ENCODE results near the gene TUT1.
"Not testable (repeated sequence)": the region's sequence is repeated elsewhere in the genome, so short reads cannot be mapped to it uniquely, and the experiment has no call there.

Gene TUT1

DNA sequence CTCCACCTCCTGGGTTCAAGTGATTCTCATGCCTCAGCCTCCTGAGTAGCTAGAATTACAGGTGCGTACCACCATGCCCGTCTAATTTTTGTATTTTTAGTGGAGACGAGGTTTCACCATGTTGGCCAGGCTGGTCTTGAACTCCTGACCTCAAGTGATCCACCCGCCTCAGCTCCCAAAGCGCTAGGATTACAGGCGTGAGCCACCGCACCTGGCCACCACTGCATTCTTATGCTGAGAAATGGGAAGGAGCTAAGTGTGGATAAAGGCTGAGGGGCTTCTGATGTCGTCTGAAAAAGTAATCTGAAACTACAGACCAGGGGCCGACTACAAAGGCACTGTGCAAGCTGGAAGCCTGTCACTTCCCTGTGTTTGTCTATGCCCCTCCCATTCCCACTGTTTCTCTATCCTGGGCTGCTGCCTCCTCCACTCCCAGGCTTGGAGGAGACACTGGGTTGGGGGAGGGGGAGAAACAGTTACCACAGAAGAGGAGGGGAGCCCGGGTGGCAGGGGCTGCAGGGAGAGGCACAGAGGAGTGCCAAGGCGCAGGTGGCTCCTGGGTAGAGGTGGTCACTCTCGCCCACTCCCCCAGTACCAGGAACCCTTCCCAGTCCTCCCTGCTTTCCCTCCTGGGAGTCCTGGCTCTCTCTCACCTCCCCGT lies 13.3 kb upstream of the TUT1 start:
- DNase-seq (ENCODE audit: low read depth, low spot score) = no peak

DNA sequence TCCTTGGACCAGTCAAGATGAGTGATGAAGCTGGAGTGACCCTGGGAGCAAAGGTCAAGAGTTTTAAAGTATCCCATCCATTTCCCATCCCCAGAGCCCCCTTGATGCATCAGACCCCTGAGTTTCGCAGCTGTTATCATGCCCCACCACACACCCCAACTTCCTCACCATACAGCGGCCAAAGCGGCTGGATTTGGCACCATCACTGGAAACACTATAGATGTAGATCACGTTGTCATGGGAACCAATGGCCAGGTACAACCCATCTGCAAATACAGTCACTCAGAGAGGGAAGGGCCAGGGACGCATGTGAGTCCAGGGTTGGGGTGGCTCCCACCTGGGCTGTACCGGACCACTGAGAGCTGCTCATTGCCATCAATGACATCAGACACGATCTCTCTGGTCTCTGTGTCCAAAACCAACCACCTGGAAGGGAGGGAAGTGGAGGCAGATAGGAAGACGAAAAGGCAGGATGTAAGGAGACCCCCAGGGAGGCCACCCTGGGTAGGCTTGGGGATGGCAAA lies 12.5 kb upstream of the TUT1 start:
- no peak for DNase-seq (ENCODE audit: low read depth, low spot score)

DNA sequence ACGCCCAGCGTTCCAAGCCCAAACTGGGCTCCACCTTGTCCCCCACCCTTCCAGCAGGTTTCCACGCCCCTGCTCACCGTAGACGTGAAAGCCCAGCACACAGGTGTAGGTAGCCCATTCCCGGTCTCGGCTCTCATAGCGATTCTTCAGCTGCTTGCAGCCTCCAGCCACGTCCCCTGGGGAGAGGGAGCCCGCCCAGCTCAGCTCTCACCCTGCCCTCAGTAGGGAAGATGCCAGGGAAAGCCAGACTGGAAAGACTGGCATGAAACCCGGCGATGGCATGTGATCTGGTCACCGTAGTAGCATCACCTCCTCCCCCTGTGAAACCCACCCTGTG lies 11.7 kb upstream of the TUT1 start:
- no peak for DNase-seq (ENCODE audit: low read depth, low spot score)

DNA sequence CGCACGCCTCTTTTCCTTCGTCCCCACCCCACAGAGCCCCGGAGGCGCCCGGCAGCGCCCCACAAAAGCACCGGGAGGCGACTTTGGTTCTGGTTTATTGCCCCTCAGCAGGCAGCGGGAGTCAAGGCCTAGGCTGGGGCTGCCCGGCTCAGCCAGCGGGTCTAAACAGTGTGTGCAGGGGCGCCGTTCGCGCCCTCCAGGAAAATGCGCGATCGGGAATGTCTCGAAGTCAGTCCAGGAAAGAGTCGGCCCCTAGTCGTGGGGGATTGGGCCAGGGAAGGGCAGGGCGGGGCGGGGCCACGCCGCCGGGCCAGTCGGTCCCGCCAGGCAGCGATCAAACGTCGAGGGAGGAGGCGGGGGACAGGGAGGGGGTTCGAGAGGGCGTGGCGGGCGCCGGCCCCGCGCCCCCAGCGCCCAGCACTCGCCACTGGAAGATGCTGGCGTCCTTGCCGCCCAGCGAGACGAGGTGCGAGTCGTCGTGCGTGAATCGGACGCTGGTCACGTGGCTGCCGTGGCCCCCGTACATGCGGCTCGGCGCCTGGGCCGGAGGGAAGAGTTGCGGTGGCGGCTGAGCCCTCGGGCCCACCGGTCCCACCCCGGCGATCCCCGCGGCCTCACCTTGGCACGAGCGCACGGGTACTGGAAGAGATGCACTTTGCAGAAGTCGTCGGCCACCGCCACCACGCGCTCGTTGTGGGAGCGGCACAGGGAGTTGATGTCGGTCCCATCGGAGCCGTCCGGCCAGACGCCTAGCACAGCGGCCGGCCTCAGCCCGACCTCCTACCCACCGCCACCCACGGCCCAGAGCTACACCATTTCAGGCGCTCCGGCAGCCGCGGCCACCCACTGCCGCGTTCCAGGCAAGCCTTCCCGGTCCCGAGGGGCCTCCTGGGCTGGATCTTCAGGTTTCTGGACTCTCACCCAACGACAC lies 11.1 kb upstream of the TUT1 start:
- no peak for DNase-seq (ENCODE audit: low read depth, low spot score)

DNA sequence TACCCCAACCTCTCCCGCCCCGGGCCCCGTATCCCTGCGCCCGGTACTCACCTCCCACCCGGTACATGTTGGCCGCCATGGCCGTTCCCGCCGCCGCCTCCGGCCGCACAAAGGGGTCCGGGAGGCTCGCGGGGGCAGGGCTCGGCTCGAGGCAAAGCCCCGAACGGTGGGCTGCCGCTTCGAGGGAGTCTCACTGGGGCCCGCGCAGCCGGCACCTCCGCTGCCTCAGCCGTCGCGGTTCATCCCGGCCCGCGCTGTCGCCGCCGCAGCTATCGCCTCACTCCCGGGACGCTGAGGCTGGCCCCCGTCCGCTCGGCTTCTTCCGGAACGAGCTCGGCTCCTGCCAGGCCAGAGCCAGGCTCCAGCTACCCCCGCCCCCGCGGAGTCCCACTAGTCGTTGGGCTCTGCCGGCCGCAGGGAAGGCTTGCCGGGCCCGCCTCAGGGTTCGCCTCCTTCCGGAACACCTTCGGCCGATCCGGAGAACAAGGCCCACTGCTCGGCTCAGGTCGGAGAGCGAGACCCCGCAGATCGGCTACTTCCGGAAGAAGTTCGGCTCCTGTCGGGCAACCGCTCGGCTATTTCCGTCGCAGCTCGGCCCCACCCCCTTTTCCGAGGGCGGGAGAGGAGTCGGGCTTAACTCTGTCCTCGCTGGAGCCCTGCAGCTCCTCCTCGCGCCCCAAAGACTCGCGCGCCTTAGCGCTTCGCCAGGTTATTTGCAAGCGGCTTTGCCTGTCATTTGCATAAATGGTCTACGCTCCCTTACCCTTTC lies 10.2 kb upstream of the TUT1 start, which contains the start of gene MTA2:
Gene MTA2, minus strand, starts transcription at position 494 of the 769 bp plus-strand sequence. Its CDS starts 415 bp downstream, at position 79.
- DNase-seq (ENCODE audit: low read depth, low spot score) = peak; percentile 96

DNA sequence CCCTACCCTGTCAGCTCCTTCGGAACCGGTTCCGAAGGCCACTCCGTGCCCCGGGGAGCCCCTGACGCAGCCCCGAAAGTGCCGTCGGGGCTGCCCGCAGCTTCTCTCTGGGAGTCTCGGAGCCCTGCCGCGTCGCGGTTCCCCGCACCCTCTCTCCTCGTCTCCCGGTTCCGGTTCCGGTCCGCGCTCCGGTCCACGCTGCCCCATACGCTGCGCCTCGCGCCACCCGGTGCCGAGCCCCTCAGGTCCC lies 9.7 kb upstream of the TUT1 start:
- DNase-seq (ENCODE audit: low read depth, low spot score) = no peak

DNA sequence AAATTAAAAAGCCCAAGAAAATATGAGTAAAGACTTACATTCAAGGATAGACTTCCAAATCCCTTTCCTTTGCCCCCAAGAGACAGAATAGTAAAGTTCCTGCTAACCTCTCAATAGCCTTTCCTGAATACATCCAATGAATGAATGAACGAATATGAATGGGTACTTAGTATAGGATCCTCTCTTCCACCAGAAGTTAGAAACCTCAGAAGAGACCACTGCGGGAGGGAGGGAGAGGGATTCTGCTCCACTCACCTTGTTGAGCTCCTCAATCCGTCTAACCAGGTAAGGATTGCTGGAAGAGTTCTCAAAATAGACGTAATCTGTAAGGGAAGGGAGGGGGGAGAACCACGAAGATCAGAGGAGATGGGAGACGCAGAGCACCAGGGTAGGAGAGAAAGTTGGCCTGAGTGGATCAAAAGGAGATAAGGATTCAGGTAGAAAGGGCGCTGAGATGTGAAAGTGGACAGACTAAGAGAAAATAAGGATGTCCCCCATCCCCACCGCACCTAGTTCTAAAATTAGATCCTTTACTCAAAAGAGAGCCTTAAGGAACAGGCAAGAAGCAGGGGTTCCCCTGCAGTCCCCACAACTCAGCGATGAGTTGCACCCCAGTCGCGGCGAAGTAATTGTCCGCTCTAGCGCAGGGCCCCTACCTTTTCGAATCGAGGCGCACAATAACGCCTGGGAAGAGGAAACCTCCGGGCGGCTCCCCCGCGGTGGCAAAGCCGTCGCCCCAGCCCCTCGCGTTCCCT lies 9.2 kb upstream of the TUT1 start:
- no peak for DNase-seq (ENCODE audit: low read depth, low spot score)

DNA sequence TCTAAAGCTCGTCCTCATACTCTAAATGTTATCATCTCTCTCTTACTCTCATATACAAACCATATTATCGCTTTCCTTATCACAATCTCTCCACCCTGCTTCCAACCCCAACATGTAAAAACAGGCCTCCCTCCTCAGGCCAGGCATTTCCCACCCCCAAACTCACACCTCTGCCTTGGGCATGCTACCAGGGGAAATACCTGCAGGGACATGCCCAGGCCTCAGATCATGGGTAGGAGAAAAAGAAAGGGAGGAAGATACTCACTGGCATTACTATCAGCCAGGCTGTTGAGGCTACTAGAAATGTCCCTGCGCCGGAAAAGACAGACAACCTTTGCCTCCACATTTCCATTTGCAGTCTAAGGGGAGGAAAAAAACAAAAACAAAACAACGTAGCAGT lies 8.6 kb upstream of the TUT1 start:
- no peak for DNase-seq (ENCODE audit: low read depth, low spot score)

DNA sequence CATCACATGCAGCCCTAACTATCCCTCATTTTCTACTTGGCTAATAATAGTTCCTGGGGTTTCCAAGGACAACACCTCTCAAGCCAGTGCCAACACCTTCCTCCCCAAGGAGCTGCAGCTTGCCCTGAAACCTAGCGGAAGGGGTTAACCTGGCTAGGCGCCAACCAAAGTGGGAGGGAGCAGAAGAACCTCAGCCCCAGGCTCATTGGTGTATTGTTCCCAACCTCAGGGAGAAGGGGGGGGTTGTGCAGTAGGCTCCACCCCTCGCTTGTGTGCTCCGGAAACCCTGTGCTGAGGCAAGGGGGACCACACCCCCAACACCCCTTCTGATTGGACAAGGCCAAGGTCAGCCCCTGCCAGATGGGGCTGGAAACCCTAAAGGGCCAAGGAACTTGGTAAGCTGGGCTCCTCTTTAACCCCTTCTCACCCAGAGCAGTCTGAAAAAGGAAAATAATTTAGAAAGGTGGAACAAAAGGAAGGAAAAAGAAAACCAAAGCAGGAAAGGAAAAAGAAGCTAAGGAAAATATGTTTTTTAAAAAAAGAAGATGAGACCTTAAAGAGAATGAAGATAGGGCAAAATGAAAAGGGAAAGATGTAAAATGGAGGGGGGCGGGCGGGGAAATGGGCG lies 7.9 kb upstream of the TUT1 start:
- peak; percentile 94 for DNase-seq (ENCODE audit: low read depth, low spot score)

DNA sequence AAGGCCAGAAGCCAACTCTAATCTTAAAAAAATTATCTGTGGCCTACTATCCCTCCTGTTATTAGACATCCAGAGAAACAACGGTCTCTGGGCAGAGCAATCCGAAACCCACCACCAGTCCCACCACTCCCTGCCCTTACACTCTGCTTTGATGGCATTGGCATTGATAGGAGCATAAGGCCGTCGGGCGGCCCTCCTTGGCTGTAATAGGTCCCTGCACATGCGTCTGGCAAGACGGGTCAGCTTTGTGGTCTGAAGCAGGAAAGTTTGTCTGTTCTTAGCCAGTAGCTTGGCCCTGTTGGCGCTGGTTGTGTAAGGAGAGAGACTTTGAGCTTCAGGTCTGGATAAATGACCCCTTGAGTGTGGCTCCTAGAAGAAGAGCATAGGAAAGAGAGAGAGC lies 3.8 kb upstream of the TUT1 start:
- DNase-seq (ENCODE audit: low read depth, low spot score) = no peak

DNA sequence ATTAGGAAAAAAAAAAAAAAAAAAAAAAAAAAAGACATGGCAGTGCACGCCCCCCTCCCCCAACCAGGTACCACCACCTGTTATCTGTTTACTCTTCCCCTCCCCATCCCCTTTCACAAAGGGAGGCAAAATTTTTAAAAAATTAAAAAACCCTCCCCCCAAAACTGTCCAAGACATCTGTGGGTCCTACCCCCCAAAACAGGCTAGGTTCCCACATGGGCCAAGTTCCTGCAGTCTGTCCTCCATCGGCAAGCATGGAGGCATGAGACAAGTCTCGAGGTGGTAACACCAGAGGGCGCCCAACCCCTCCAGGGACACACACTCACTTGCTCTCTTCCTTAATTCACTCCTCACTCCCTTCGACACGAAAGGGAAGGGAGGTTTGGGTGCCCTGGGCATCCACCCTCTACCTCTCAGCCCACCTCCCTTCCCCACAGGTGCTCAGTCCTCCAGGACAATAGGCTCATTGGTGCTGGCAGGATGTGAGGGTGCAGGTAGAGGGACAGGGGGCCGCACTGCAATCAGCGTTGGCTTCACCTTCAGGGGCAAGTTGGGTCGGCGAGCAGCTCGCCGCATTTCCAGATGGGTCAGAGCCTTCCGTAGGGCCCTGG lies 2.2 kb upstream of the TUT1 start:
- no peak for DNase-seq (ENCODE audit: low read depth, low spot score)

DNA sequence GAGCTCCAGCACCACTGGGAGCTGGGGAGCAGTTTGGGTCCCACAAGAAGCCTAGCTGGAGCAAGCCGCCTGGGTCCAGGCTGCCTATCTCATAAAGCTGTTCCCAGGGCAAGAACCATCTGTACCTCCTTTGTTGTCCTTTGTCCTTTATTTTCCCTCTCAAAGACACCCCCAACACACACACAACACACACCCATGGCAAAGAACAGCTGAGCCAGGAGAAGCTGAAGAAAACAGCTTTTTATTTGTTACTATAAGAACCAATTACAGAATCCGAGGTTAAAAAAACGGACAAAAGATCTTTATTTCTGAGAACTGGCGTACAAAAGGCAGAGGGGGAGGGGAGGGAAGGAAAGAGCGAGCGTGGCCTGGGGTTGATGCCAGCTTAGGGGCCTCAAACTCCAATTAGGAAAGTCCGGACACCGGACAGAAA lies 1.7 kb upstream of the TUT1 start:
- no peak for DNase-seq (ENCODE audit: low read depth, low spot score)

DNA sequence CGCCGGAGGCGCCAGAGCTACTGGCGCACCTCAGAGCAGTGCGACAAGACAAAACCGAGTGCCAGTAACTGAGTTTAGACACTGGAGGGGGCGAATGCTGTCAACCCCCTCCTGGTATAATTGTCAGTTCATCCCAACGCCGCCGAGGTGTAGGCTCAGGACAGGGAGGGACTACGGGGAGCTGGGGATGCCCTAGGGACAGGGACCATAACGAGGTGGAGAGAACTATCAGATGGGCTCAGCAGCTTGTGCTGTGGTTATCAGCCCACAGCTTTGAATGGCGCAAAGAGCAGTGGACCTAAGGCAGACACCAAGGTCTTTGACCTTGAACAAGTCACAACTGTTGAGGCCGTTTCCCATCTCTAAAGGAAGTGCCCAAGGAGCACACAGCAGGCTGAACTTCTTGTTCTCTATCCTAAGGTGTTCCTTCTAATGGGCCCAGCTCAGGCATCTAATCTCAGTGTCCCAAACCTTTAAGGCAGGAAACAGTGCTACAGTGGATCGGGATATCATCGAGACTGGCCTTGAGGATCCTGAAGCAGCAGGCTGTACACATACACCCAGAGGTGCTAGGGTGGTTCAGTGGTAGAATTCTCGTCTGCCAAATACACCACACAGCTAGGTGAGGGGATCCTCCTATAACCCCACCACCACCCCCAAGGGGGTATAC lies 958 bp upstream of the TUT1 start:
- DNase-seq (ENCODE audit: low read depth, low spot score) = no peak

DNA sequence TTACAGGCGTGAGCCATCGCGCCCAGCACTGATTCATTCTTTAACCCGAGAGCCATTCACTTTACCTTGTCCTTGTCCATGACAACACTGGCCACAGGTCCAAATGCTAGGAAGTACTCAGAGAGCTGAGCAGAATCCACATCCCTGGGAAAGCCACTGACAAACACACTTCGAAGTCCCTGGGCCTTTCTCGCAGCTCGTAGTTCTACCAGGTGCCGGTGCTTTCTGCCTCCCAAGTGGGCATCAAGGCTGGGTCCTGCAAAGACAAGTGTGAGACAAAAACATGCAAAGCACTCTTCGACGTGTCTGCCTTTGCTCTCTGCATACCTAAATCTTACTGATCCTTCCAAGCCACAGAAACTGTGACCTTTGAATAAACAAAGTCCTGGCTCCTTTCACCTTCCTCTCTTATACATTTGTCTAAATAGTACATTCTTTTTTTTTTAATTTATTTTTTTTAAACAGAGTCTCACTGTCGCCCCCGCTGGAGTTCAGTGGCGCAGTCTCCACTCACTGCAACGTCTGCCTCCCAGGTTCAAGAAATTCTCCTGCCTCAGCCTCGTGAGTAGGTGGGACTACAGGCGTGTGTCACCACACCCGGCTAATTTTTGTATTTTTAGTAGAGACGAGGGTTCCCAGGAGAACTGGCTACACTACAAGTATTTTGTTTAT lies 2.2 kb downstream of the TUT1 start:
- no peak for DNase-seq (ENCODE audit: low read depth, low spot score)

DNA sequence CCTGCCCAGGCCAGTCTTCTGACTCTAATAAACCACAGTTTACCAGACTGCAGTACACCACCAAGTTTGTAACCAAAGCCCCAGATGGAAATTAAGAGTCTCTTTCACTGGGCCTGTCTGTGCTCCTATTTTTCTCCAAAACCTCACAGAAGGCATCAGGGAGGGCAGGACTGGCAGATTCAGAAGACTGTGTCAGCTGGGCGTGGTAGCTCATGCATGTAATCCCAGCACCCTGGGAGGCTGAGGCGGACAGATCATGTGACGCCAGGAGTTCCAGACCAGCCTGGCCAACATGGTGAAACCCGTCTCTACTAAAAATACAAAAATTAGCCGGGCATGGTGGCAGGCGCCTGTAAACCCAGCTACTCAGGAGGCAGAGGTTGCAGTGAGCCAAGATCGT lies 6.0 kb downstream of the TUT1 start:
- not testable (repeated sequence) for DNase-seq (ENCODE audit: low read depth, low spot score)

DNA sequence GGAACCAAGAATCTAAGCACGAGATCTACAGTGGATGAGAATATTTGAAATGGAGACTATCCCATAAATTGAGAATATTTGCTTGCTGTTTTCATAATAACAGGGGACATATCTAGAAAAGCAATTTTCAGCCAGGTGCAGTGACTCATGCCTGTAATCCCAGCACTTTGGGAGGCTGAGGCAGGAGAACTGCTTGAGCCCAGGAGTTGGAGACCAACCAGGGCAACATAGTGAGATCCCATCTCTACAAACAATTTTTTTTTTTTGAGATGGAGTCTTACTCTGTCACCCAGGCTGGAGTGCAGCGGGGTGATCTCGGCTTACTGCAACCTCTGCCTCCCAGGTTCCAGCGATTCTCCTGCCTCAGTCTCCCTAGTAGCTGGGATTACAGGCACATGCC lies 9.6 kb downstream of the TUT1 start:
- DNase-seq (ENCODE audit: low read depth, low spot score) = not testable (repeated sequence)

DNA sequence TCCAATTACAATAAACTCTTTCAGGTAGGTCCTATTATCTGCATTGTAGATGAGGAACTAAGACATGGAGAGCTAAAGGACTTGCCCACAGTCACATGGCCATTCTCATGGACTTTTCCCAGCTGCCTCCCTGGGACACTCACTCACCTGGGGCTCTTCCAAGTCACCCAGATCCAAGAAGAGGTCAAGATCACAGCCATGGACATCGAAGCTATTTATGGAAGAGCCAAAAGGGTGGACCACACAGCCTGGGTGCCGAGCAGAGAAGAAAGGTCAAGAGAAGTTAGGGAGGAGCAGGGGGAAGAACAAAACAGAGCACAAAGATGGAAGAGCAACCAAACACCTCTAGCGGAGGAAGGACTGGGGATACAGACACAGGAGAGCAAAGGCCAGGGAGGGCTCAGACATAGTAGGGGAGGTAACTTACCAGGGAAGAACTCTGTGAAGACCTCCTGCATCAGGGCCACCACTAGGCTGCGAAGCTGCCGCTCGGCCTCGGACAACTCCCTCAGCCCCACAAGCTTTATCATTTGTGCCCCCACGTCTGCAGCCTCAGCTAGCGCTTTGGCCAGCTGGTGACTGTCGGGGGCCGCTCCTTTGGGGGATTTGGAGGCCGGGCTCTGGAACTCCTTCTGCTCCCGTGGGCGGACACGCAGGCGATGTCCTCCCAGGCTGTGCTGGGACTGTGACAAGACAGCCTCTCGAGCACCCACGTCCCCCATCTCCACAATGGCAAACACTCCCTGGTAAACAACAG lies 10.2 kb downstream of the TUT1 start:
- no peak for DNase-seq (ENCODE audit: low read depth, low spot score)

DNA sequence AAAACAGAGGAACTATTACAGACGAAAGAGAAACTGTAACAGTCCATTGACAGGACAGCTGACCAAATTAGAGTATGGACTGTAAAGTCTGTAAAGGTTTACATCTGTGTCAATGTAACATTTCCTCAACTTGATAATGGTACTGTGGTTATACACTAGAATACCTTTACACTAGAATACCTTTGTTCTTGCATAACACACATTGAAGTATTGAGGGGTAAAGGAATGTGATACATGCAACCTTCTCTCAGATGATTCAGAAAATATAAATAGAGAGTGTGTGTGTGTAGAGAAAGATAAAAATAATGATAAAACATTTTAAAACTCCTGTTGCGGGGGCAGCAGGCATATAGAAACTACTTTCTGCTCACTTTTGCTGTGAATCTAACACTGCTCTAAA lies 12.1 kb downstream of the TUT1 start:
- DNase-seq (ENCODE audit: low read depth, low spot score) = no peak

DNA sequence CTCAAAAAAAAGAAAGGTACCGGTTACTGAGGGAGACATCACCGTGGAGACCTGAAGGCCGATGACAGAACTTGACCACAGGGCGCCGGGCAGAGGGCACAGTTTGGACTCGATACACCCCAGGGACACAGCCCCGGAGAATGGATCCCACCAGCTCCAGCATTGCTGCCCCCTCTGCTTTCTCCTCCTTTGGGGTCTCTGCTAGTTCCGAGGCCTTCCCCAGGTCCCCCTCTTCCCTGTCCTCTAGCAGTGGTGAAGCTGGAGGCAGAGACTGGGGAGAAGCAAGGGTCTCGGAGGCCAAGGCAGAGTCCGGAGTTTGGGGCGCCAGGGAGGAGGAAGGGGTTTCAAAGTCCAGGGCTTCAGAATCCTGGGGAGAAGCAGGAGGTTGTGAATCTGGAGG lies 12.8 kb downstream of the TUT1 start:
- DNase-seq (ENCODE audit: low read depth, low spot score) = no peak

All from smooth muscle cell of the brain vasculature (primary cell).